GM12878 (cell line): ENCODE results near the gene GNAQ. TPM values are rescaled to one million over a fixed set of nuclear protein-coding genes. Genes with fewer than 3 reads are reported as not detected.

Experiments
- ATF2 ChIP-seq: IDR thresholded peaks from 2 replicates; pipeline ENCODE4 v1.6.1; 2012; ENCODE audit warnings: low read length, inconsistent platforms
- ATF3 ChIP-seq: IDR thresholded peaks from 2 replicates; pipeline ENCODE4 v1.6.1; 2011; ENCODE audit warnings: low read depth, mild to moderate bottlenecking, low read length, moderate library complexity, borderline replicate concordance; ENCODE audit errors: extremely low read depth
- BHLHE40 ChIP-seq, 2 experiments: fragments of 450-650 bp in 1 of 2; IDR thresholded peaks; 2 replicates each; pipeline ENCODE4 v1.6.1; 2011 to 2017; ENCODE audit warnings: low read depth in 2 of 2, borderline replicate concordance in 1 of 2, improper control_type of control experiment in 1 of 2, low read length in 1 of 2, mild to moderate bottlenecking in 1 of 2
- CHD1 ChIP-seq: IDR thresholded peaks from 2 replicates; pipeline ENCODE4 v1.6.1; 2012; ENCODE audit warnings: low read depth, low read length, improper control_type of control experiment
- DPF2 ChIP-seq: fragments of 450-650 bp; IDR thresholded peaks from 2 replicates; pipeline ENCODE4 v1.6.1; 2017; ENCODE audit warnings: mild to moderate bottlenecking
- EZH2 ChIP-seq: IDR thresholded peaks from 2 replicates; pipeline ENCODE4 v1.6.1; 2012; ENCODE audit warnings: low read depth, mild to moderate bottlenecking, control low read depth, inconsistent platforms, low read length, borderline replicate concordance; ENCODE audit not compliant: control insufficient read depth
- GATAD2B ChIP-seq: fragments of 450-650 bp; conservative IDR thresholded peaks from 2 replicates; pipeline ENCODE4 v1.6.1; 2017; ENCODE audit warnings: low read depth, mild to moderate bottlenecking, moderate library complexity
- IKZF1 ChIP-seq: fragments of 450-650 bp; conservative IDR thresholded peaks from 2 replicates; pipeline ENCODE4 v1.6.1; 2017; ENCODE audit warnings: antibody characterized with exemption, mild to moderate bottlenecking
- IKZF2 ChIP-seq, 2 experiments: fragments of 450-650 bp; IDR thresholded peaks; 2 replicates each; pipeline ENCODE4 v1.6.1; 2017; ENCODE audit warnings: mild to moderate bottlenecking in 2 of 2, moderate library complexity in 2 of 2
- JUNB ChIP-seq: IDR thresholded peaks from 2 replicates; pipeline ENCODE4 v1.6.1; 2016; ENCODE audit warnings: antibody characterized with exemption, mild to moderate bottlenecking
- KAT2A ChIP-seq: conservative IDR thresholded peaks from 2 replicates; pipeline ENCODE4 v1.6.1; 2011; ENCODE audit warnings: low read depth, low read length; ENCODE audit not compliant: control insufficient read depth
- LARP7 ChIP-seq: fragments of 450-650 bp; IDR thresholded peaks from 2 replicates; pipeline ENCODE4 v1.6.1; 2017; ENCODE audit warnings: mild to moderate bottlenecking
- MEF2B ChIP-seq: fragments of 450-650 bp; IDR thresholded peaks from 2 replicates; pipeline ENCODE4 v1.6.1; 2018; ENCODE audit warnings: mild to moderate bottlenecking, moderate library complexity; ENCODE audit not compliant: partially characterized antibody, poor library complexity, severe bottlenecking
- MYC ChIP-seq: IDR thresholded peaks from 2 replicates; pipeline ENCODE4 v1.6.1; 2011; ENCODE audit warnings: mild to moderate bottlenecking, low read length, moderate library complexity, inconsistent platforms; ENCODE audit not compliant: insufficient read depth, insufficient replicate concordance, insufficient read length, severe bottlenecking
- NBN ChIP-seq: fragments of 450-650 bp; IDR thresholded peaks from 2 replicates; pipeline ENCODE4 v1.6.1; 2016
- NFXL1 ChIP-seq: fragments of 450-650 bp; IDR thresholded peaks from 2 replicates; pipeline ENCODE4 v1.6.1; 2017; ENCODE audit warnings: antibody characterized with exemption, mild to moderate bottlenecking, borderline replicate concordance
- NR2C1 ChIP-seq: fragments of 450-650 bp; IDR thresholded peaks from 2 replicates; pipeline ENCODE4 v1.6.1; 2017; ENCODE audit warnings: antibody characterized with exemption, mild to moderate bottlenecking, moderate library complexity
- NR2C2 ChIP-seq: IDR thresholded peaks from 2 replicates; pipeline ENCODE4 v1.6.1; 2011; ENCODE audit warnings: borderline replicate concordance, low read depth; ENCODE audit not compliant: control insufficient read depth, insufficient read length
- PAX8 ChIP-seq: fragments of 450-650 bp; IDR thresholded peaks from 2 replicates; pipeline ENCODE4 v1.6.1; 2017; ENCODE audit warnings: mild to moderate bottlenecking, moderate library complexity
- TBL1XR1 ChIP-seq: IDR thresholded peaks from 2 replicates; pipeline ENCODE4 v1.6.1; 2012; ENCODE audit warnings: low read depth, low read length, improper control_type of control experiment
- TCF3 ChIP-seq: IDR thresholded peaks from 2 replicates; pipeline ENCODE4 v1.6.1; 2012; ENCODE audit warnings: low read depth, mild to moderate bottlenecking, low read length, borderline replicate concordance; ENCODE audit not compliant: insufficient read depth
- ZSCAN29 ChIP-seq: fragments of 450-650 bp; IDR thresholded peaks from 2 replicates; pipeline ENCODE4 v1.6.1; 2017; ENCODE audit warnings: mild to moderate bottlenecking, moderate library complexity
- polyA plus RNA-seq, 11 experiments: library from polyadenylated mRNA; depleted of rRNA in 4 of 11; unstranded in 6 of 11; stranded (reverse) in 5 of 11; fragments of >200 nt; fragmentation: Nextera tagmentation in 4 of 11; fragmentation: Illumina TruSeq in 1 of 11; extraction: Ambion mirVana in 4 of 11; extraction: Trizol in 1 of 11; gene quantifications; 1 replicate in 1 of 11; 2 replicates in 10 of 11; pipeline versions ENCODE4 v1.2.1 to v1.2.3, GENCODE V29; 2011 to 2016; ENCODE audit warnings: inconsistent platforms in 2 of 11, missing spikeins in 2 of 11, low read depth in 1 of 11
- total RNA-seq, 4 experiments: library from RNA; depleted of rRNA in 3 of 4; stranded (reverse); fragments of >200 nt in 3 of 4; fragmentation: Illumina TruSeq in 1 of 4; extraction: Trizol in 1 of 4; gene quantifications; 2 replicates each; pipeline versions ENCODE4 v1.2.1 to v1.2.3, GENCODE V29; 2013 to 2021

Gene GNAQ
- total and polyA plus RNA-seq, 10 of the 15 experiments (the other 5 are each of a cell fraction or from before 2014, with no cell fraction given), result 0.15 to 47.2 (median 0.49) TPM

- TF ChIP-seq CHD1 (no peak), NR2C1 (0 out of 2 replicates have a peak, but pooled peaks have one; percentile 3), ATF2 (no peak), ZSCAN29 (peak; percentile 21; the same call in 1 of the 2 replicates), TCF3 (no peak), IKZF1 (peak; percentile 89), NFXL1 (peak; percentile 95), LARP7 (peak; percentile 93), TBL1XR1 (no peak), NR2C2 (no peak), JUNB (no peak), IKZF2 (IDR thresholded peaks at IDR 0.05) (0 out of 4 replicates have a peak, but pooled peaks of 1 of the 2 experiments have one; percentile 12), PAX8 (no peak), DPF2 (no peak; the same call in none of the 2 replicates), ATF3 (no peak), KAT2A (no peak), MEF2B (no peak), MYC (no peak), BHLHE40 (IDR thresholded peaks at IDR 0.05; ENCODE audit: borderline replicate concordance in 1 of 2, low read depth in 2 of 2, low read length in 1 of 2) (peak in 1 of 2 experiments; percentile 63; a peak in 2 of 4 replicates), GATAD2B (peak; percentile 95), EZH2 (peak; percentile 91; the same call in 1 of the 2 replicates), NBN (0 out of 2 replicates have a peak, but pooled peaks have one; percentile 20)
Measured at GRCh38 chr9:78031893-78032729, 500 bp upstream of the GNAQ start (continued).
